ENCODE results near the gene UBAP1L.
"Not testable (repeated sequence)": the region's sequence is repeated elsewhere in the genome, so short reads cannot be mapped to it uniquely, and the experiment has no call there.

Gene UBAP1L

GRCh38 chr15:65083262-65083701, 31.7 kb downstream of the UBAP1L start:
- DNase-seq (ENCODE audit: insufficient read length, low spot score), result no peak
- TF ChIP-seq POLR2A (IDR thresholded peaks at IDR 0.05; ENCODE audit: low read depth, low read length), result no peak
- no peak for FAIRE-seq

- no peak for DNase-seq (ENCODE audit: insufficient read length, low spot score)
- FAIRE-seq, result no peak
- no peak for TF ChIP-seq POLR2A (IDR thresholded peaks at IDR 0.05; ENCODE audit: low read depth, low read length)
Observed at GRCh38 chr15:65082303-65082953, 32.6 kb downstream of the UBAP1L start.

DNA sequence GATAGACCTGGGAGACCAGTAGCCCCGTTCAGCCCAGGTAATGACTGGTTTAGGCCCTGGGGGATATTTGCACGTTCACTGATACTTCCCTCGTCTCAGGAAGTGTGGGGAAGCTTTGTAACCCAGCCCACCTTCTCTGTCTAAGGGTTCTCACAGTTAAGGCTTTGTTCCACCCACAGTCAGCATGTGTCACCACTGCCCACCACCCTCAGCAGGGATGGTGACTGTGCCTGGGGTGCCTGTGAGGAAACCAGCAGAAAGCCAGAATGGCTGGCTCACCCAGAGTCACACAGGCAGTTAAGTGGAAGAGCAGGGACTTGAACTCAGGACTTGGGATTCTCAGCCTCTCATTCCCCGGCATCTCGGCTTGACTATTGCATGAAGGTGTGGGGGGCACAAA, 33.2 kb downstream of the UBAP1L start:
- TF ChIP-seq POLR2A (IDR thresholded peaks at IDR 0.05; ENCODE audit: low read depth, low read length), result no peak
- DNase-seq (ENCODE audit: insufficient read length, low spot score) (no peak), FAIRE-seq (no peak)

DNA sequence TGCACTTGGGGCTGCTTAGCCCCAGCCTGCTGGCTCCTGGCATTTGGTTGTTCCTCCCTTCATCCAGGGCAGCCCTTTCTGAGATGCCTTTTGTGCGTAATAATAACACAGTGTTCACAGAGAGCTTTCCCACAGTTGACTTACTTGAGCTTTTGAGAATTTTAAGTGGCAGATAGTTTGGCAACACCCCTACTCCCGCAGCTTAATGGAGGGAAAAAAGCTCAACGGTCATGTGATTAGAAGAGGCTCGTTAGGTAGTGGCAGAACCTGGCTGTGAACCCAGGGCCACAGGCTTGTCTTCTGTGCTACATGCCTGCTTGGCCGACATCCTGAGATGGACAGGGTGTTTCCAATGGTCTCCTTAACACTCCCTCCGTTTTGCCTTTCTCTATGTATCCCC, 33.7 kb downstream of the UBAP1L start:
- TF ChIP-seq POLR2A (IDR thresholded peaks at IDR 0.05; ENCODE audit: low read depth, low read length), result no peak
- DNase-seq (ENCODE audit: insufficient read length, low spot score) (no peak), FAIRE-seq (no peak)

- FAIRE-seq (no peak), DNase-seq (ENCODE audit: insufficient read length, low spot score) (no peak)
- no peak for TF ChIP-seq POLR2A (IDR thresholded peaks at IDR 0.05; ENCODE audit: low read depth, low read length)
Observed at GRCh38 chr15:65079580-65079979, 35.4 kb downstream of the UBAP1L start.

- DNase-seq (ENCODE audit: insufficient read length, low spot score) (no peak), FAIRE-seq (no peak)
- TF ChIP-seq POLR2A (IDR thresholded peaks at IDR 0.05; ENCODE audit: low read depth, low read length), result no peak
Observed at GRCh38 chr15:65077981-65078352, 37.0 kb downstream of the UBAP1L start.

GRCh38 chr15:65077291-65077980, 37.6 kb downstream of the UBAP1L start:
- DNase-seq (ENCODE audit: insufficient read length, low spot score) (no peak), FAIRE-seq (no peak)
- no peak for TF ChIP-seq POLR2A (IDR thresholded peaks at IDR 0.05; ENCODE audit: low read depth, low read length)

- FAIRE-seq, result no peak
- no peak for TF ChIP-seq POLR2A (IDR thresholded peaks at IDR 0.05; ENCODE audit: low read depth, low read length)
- no peak for DNase-seq (ENCODE audit: insufficient read length, low spot score)
Observed at GRCh38 chr15:65076486-65077290, 38.3 kb downstream of the UBAP1L start, which contains the start of gene KBTBD13. Gene KBTBD13 (plus strand): TSS chr15:65076746. CDS start chr15:65076816, 70 bp downstream.

DNA sequence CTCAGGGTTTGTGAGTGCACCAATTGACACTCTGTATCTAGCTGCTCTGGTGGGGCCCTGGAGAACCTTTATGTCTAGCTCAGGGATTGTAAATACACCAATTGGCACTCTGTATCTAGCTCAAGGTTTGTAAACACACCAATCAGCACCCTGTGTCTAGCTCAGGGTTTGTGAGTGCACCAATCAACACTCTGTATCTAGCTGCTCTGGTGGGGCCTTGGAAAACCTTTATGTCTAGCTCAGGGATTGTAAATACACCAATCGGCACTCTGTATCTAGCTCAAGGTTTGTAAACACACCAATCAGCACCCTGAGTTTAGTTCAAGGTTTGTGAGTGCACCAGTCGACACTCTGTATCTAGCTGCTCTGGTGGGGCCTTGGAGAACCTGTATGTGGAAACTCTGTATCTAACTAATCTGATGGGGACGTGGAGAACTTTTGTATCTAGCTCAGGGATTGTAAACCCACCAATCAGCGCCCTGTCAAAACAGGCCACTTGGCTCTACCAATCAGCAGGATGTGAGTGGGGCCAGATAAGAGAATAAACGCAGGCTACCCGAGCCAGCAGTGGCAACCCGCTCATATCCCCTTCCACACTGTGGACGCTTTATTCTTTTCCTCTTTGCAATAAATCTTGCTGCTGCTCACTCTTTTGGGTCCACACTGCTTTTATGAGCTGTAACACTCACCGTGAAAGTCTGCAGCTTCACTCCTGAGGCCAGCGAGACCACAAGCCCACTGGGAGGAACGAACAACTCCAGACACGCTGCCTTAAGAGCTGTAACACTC, 39.2 kb downstream of the UBAP1L start:
- not testable (repeated sequence) for DNase-seq (ENCODE audit: insufficient read length, low spot score); FAIRE-seq

- not testable (repeated sequence) for DNase-seq (ENCODE audit: insufficient read length, low spot score); FAIRE-seq
Observed at GRCh38 chr15:65074946-65075345, 40.1 kb downstream of the UBAP1L start.

DNA sequence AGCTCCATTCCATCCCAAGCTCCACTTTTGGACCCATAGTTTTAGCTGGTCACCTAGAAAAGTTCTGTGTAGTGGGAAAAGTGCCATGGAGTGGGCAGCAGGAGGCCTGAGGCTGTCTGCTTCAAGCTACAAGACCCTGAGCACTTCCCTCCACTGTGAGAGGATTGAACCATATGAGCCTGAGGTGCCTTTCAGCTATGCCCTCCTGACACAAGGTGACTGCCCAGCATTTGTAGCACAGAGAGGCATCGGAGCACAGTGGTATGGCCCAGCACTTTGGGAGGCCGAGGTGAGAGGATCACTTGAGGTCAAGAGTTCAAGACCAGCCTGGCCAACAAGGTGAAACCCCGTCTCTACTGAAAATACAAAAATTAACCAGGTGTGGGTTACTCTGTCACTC, 42.4 kb downstream of the UBAP1L start:
- DNase-seq (ENCODE audit: insufficient read length, low spot score) (no peak), FAIRE-seq (no peak)
- TF ChIP-seq POLR2A (IDR thresholded peaks at IDR 0.05; ENCODE audit: low read depth, low read length), result no peak

- DNase-seq (ENCODE audit: insufficient read length, low spot score) (no peak), FAIRE-seq (no peak)
- no peak for TF ChIP-seq POLR2A (IDR thresholded peaks at IDR 0.05; ENCODE audit: low read depth, low read length)
Observed at GRCh38 chr15:65072027-65072426, 43.0 kb downstream of the UBAP1L start.

DNA sequence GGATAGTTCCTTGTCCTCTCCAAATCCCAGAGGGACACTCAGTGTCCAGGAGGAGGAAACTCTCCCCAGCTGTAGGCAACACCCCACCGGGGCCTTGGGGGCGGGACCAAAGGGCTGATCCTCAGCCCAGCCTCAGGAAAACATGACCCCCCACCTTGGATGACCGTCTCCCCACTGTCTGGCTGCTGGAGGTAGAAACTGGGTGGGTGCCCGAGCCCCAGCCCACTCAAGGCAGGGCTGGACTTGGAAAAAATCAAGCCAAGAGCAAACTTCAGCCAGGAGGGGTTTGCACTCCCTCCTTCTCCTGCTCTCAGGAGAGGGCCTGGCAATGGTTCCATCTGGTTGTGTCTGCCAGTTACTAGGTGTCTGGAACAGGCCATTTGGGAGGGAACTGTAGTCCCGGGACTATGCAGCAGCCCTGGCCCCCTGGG, 43.6 kb downstream of the UBAP1L start:
- no peak for TF ChIP-seq POLR2A (IDR thresholded peaks at IDR 0.05; ENCODE audit: low read depth, low read length)
- DNase-seq (ENCODE audit: insufficient read length, low spot score), result no peak
- FAIRE-seq, result no peak

Data from H54 (cell line).